ENCODE data around the gene SLC22A23.

Gene SLC22A23

DNA sequence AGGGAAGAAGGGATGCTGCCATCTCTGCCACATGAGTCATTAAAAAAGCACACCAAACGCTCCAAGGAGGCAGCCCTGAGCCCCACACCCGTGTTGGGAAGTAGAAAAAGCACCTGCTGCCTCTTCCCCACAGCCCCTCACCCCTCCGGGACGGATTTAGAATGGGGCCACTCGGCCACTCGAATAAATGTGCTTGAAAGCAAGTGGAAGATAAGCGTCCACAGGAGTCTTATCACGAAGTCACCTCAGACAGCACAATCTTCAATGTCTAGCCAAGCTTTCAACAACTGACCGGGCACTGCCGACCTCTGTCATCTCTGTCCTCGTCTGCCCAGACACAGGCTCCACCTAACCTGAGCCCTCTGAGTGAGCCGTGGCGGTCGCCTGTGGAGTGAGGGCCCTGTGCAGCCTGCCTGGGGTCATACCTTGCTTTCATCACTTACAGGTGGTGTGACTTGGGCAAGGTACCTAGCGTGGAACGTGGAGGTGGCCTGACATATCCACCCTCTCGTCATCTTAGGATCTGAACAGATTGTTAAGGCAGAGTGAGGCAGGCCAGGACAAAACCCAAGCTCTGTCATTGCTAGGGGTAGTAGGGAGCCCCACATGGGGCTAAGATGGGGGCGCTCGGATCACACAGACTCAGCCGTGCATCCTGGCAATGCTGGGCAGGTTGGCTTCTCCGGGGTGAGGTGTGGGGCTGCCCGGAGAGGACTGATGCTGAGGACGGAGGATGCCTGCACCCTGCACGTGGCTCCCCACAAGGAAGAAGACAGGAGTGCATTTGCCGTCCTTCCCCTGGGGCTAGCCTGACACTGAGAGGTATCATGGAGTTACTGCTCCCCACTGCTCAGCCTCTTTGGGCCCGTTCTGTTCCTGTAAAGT, 163.3 kb downstream of the SLC22A23 start:
- DNase-seq: no peak

DNA sequence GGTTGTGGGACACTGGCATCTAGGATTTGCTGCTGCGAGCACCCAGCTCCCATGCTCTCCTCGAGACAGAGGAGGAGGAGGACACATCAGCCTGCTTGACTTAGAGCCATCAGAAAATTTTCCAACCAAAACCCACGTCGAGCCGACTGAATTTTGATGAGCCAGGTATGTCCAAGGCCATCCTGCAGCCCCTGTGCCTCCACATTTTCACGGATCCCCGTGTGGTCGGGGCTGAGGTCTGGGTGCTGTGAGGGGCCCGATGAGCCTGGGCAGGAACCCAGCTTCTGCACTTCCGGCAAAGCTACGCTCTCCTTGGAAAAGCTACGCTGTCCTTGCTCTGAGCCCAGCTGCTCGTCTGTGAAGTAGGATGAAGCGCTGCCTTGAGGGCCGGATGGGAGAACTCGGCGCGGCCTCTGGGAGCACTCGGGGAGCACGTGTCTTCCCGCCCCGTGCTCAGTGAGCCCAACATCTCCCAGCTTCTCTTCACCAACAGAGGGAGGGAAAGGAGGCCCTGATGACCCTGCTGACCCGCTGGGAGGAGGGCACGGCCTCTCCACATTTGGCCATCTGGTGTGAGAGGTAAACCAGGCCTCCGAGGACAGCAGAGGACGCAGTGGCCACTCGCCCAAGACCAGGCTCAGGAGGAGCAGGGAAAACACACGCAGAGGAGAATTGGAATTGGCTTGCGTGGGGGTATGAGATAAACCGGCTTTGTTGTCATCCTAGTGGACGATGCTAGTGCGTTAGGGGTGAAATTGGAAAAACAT, 164.2 kb downstream of the SLC22A23 start:
- no peak for DNase-seq

DNA sequence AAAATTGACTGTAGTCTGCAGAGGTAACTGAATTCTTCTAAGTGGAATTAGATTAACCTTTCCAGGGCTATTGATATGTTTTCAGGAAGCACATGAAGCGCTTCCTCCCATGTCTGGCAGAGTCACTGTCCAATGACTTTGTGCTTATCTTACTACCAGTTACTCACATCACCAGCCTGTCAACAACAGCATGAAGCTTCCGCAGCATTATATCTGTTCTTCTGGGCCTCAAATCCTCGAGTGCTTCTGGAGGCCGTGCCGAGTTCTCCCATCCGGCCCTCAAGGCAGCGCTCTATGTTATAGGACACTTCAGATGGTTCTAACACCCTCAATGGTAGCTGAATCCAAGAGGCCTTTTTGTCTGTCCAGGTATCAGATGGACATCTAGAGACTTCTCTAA, 164.9 kb downstream of the SLC22A23 start:
- no peak for DNase-seq

DNA sequence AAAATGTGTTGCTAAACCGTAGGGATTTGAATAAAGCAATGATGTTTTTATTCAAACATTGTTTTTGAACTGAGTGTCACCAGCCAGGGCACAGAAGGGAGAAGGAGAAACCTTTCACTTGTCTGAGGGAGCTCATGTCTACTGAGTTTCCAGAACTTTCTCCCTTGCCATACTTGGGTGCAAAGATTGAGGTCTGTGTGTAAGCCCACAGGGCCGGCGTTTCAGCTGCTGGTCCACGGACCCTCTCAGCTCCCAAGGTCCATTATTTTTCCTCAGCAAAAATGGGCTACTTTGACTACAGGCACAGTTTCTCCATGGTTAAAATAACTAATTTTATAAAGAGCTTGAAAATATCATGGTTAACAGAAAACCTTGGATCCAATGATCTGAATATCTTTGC, 165.5 kb downstream of the SLC22A23 start:
- no peak for DNase-seq

DNA sequence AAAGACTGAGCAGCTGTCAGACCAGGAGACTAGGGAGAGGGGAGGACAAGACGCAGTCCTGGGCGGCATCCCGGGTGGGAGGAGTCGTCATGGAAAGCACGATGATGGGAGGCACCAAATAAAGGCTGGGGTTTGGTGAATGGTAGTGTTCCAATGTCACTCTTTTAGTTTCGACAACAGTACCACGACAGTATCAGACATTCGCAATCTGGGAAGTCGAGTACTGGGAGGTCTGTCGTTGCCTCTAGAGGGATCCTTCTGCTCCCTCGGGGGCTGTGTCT, 166.0 kb downstream of the SLC22A23 start:
- DNase-seq: no peak

DNA sequence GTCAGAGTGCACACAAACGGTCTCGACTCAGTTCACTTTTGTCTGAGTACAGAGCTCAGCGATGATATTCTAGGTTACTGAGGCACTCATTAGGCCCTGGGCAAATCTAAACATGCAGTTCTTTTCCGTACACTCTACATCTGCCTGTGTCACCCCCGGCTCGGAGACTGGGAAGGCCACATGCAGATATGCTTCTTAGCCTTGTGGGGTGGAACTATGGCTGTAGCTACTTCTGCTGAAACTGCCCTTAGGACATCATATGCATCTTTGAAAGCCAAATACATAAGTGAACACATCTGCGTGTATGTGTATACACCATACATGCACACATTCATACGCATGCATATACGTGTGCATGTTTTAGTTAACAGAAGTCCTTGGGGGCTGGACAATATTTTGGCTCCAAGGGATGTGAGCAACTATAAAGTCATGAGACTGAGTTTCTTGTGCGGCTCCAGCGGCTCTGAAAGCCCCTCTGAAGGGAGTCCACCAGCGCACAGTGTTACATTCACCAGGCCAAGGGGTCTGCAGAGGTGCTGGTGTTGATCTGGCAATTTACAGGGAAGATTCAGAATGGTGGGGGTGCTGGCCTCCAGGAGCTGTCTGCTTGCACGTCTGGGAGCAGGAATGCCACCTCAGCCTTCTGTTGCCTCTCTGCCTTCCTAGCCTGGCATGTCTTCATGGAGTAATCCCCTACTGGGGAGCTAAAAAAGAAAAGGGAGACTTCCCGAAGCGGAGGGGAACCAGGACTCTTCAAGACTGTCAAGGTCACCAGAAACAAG, 166.5 kb downstream of the SLC22A23 start:
- no peak for DNase-seq

DNA sequence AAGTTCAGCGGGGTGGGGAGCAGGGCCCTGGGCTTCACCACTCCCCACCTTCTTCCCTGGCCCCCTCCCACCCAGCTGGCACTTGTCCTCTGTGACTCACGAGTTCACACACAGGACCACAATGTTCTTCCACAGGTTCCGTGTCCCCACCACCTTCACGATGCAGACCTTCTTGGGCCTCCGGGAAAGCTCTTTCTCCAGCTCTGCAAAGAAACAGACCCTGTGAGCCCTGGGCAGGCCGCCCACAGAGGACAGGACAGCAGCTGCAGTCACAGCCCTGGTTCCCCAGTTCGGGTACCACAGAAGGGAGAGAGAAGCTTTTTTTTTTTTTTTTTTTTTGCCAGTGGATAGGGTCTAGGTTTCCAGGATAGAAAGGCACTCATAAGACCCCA, 167.2 kb downstream of the SLC22A23 start:
- no peak for DNase-seq

DNA sequence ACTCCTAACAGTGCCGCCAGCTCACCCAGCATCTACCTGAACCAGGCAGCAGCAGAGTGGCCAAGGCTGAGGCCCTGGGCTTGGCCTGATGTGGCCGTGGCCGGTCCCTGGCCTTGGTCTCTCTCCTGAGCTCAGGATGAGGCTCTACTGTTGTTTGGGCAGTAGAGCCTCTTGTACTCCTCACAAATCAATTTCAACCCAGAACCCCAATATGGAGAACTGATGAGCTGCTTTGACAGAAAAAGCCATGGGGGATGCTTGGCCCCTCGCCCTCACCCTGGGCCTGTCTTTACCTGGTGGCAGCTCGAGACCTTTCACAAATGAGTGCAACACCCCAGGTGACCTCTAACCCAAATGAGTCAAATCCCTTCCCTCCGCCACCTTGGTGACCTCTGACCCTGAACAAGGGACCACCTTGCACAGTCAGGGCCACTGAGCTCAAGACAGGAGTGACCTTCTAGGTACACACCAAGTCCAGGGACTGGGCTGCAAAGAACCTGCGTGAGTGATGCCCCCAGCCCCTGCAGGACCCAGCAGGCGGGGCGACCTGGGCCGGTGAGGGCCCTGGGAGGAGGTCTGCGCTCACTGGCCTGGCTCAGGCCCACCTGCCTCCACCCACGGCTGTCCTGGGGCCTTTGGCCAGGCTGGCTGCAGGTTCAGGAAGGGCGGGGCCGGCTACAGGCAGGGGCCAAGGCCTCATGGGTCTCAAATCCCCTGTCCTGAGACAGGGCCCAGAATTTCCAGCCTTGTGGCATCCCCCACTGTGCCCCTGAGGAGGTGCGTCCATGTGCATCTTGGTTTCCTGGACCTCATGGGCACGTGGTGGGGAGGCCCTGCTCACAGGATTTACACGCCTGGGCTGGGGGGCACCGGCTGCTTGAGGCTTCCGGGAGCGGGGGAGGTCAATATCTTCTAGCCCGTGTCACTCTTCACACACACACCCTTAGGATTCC, 167.9 kb downstream of the SLC22A23 start:
- DNase-seq: no peak

DNA sequence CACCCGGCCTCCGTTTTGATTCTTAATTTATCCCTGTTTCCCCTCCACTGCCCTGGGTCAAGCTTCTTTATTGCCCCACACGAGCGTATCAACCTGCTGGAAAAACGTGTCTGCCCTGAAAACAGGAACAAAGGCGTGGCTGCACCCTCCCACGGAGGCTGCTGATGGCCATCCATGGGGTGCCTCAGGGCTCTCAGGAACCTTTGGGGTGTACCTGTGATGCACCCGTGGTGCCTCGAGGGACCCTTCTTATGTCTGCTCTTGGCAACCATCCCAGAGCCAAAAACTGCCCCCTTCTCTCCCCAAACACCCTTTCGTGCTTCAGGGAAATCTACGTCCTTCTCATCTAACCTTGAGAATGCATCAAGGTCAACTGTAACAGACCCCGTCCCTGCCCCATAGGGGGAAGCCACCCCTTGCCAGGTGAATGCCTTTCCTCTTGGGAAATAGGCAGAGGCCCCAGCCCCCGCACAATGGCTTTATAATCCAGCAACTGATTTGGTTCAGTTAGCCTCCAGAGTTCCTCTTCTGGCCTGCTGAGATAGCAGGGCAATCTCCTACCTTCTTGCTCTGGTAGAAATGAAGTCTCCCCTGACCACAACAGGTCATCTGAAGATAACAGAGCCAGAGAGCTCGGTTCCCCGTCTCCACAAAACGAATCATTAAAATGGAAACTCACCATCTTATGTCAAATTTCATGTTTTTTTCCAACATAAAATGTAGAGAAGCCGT, 168.7 kb downstream of the SLC22A23 start:
- no peak for DNase-seq

DNA sequence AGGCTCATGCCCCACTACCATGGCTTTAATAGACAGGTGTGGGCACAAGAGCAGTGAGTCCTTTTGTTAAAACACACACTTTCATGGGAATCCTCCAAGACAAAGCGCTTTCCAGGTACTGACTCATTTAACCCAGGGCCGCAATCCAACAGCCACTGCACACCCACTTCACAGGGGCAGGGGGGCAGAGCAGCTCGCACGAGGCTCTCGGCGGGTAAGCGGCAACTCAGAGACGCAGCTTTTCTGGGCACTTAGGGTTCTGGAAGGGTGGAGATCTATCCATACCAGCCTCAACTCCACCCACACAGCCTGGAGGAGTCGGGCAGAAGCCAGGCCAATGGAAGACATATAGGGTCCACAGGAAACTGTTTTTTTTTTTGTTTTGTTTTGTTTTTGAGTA, 169.5 kb downstream of the SLC22A23 start:
- no peak for DNase-seq

DNA sequence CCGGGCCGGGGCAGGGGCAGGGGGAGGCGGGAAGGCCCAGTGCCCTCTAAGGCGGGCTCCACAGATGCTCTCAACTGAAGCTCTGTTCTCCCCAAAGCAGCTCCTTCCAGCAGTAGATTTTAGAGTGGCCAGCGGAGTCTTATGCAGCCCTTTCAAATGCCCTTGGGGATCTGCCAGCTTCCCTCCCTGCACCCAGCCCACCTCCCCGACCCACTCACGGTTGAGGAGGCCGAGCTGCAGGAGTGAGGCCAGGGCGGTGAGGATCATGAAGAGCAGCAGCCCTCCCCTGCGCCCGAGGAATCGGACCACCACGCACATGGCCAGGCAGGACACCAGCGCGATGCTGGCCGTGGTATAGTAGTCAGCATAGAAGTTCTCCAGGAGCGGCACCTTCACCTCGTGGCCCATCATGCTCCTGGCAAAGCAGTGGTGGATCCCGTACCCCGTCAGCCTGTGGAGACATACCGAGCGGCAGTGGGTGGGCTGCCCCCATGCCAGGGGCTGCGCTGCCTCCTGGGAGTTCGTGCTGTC, 170.1 kb downstream of the SLC22A23 start:
- no peak for DNase-seq

DNA sequence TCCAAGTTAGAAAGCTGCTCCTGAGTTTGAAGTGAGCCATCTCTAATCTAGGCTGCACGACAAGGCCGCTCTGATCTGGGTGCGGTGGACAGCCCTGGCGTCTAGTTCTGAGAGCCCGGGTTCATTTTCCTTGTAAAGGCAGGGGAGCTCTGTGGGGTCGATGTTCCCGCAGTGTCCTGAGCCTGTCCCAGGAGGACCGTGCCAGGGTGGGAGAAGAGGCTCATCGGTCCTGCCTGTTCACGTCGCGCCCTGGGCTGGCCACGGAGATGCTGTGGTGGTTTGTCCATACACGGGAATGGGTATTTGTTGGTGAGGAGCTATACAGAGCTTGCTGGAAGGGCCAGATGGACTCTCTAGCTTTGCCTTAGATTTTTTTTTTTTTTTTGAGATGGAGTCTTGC, 171.1 kb downstream of the SLC22A23 start:
- DNase-seq: no peak

DNA sequence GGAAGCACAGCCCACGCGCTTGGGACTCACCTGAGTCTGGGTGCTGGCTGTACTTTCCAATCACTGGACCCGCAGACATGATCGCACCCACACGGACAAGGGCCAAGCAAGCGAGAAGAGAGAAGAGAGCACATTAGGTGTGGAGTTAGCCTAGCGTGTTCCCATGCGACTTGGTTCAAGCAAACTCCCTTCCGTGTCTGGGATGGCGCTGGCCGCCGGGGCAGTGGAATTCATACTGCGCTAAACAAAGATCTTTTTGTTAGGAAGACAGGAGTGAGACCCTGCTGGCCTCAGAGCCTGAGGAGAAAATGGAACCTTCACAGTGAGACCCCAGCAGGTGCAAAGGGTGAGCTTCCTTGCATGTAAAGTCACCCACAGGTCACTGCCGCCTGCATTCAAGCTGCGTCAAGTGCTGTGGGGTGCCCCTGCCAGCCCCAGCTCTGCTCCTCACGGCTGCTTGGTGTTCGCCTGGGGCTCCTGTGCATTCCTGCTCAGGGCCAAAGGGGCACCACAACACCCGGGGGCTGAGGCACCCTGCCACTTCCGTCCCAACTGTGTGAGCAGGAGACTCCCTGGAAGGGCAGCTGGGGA, 171.7 kb downstream of the SLC22A23 start:
- DNase-seq: no peak

DNA sequence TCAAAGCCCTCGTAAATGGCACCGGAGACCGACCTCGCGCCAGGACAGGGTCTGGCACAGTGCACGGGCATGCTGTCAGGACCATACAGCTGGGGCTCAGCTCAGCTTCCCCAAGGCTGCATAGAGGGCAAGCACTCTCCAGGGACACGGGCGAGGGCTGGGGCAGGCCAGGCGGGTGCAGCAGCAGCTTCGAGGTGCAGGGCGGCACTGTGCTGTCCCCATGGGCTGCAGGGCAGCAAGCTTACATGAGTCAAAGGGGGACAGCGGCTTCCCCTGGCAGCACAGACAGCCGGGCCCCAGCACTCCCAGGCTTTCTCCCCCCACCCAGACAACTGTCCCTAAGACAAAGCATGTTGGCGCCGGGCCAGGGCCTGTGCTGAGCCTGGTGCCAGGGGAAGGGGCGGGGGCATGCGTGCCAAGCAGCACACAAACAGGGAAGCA, 172.4 kb downstream of the SLC22A23 start:
- DNase-seq: no peak

DNA sequence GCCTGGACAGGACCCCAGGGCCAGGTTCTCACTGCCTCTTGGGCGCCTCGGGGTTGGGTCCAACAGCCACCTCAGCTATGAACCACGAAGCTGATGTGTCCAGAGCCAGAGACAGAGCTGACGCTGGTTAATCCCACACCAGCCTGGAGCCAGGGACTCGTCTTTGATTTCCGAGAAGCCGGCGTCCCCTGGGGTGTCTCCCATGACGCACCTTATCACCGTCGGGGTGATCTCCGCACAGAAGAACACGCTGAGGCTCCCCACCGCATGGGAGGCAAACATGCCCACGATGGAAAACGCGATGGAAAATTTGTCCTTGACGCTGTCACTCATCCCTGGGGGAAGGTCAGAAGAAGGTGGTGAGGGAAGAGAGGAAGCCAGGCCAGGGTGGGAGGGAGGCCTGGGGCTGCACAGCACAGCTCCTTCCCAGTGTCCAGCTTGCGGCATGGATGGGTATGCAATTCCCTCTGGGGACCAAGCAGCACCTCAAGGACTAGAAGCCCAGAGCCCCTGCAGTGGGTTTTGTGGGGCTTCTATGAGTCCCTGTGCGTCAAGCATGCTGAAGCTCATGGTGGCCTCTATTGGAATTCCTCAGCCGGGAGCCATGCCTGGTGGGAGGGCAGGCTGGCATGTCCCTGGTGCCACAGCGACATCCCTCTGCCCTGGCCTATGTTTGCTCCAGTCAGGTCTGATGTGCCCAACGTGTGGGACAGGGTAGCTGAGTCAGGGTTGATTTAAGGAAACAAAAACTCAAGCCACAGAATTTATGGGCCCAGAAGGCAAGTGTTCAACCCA, 173.0 kb downstream of the SLC22A23 start:
- no peak for DNase-seq

DNA sequence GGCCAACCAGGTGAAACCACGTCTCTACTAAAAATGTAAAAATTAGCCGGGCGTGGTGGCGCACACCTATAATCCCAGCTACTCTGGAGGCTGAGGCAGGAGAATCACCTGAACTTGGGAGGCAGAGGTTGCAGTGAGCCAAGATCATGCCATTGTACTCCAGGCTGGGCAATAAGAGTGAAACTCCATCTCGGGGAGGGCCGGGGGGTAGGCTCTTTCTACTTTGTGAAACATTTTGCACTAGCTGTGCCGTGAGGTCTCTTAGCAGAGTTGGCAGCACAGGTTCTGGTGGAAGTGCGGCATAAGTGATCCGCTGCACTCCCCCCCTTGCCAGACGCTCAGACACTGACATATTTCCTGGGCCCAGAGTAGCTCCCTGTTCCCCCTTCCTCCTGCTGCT, 173.6 kb downstream of the SLC22A23 start:
- no peak for DNase-seq

DNA sequence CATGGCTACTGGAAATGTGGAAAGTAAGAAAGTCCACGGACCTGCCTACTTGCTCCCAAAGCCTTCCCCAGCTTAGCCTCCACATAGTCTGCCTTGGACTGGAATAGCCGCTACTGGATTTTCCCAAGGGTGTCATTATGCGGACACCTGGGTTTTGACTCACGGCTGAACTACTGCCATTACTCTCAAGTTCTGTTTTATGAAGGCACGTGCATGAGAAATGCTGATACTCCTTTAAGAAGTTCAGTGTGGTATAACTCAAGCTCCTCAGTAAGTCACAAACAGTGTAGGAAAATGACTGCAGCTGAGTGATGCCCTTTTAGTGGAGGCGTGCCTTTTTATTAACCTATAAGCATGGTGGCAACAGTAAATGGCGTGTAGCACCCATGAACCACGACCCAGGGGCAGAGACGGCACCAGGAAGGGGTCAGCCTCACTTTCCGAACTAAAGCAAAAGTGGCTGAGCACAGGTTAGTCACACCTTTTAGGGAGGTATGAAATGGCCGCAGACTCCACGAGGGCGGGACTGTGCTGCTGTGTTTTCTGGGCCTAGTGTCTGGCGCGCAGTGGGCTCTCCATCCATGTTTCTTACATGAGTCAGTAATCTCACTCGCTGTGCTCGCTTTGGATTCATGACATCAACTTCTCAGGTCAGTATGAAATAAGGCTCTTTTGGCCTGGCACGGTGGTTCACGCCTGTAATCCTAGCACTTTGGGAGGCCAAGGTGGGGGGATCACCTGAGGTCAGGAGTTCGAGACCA, 174.2 kb downstream of the SLC22A23 start:
- no peak for DNase-seq

DNA sequence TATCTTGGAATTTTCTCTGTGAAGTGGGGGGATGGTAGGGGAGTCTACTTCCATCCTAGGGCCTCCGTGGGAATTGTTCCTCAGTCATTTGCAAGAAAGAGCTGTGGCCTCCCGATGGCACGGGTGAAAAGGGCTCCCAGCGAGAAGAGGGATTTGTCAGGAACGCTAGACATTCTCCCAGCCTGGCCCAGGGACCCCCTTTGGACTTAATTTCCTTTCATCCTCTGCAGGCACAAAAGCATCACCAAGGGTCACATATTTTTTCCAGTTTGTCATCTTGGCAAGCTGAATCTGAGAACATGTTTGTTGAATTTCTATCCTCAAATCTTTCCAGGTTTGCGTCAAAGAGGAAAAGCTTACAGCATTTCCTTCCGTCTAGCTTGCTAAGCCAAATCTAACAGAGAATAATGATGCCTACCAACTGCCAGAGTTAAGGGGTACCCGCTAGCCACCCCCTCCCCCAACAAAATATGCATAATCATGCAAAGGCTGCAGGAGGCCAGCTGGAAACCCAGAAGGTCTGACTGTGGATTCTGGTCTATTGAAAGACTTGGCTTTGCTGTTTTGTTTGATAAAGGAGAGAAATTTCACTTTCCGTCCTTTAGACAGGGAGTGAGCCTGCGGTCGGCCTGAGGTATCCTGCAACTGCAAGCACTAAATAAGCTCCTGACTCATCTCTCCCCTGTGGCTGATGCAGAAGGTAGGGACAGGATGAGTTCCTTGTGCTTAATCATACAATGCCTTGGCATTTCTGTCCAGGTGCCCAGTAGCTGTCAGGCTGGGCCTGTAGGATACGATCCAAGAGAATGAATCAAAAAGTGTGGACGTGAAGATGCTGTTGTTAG, 175.0 kb downstream of the SLC22A23 start:
- DNase-seq: no peak

Measured in activated CD4-positive, alpha-beta T cell treated with anti-CD3 and anti-CD28 coated beads, Interleukin-2, amount 50 U/mL, for 48 hours (primary cell).